NB4 (cell line): ENCODE measurements around the gene CEMIP2.
A peak's percentile ranks its signal among the peaks of the same experiment; 100 is the strongest.

Experiments used
- DNase-seq: peaks from one replicate; pipeline ENCODE4 v3.0.0; 2010; ENCODE audit warnings: low read depth
- H3K4me3 ChIP-seq: one replicate; pipeline ENCODE4 v1.5.1; 2011; ENCODE audit warnings: mild to moderate bottlenecking, low read depth, low read length, moderate library complexity
- MYC ChIP-seq: IDR thresholded peaks from 2 replicates; pipeline ENCODE4 v1.6.1; 2011; ENCODE audit warnings: low read depth, low read length
- POLR2A ChIP-seq: IDR thresholded peaks from 2 replicates; pipeline ENCODE4 v1.6.1; 2011; ENCODE audit warnings: mild to moderate bottlenecking; ENCODE audit not compliant: insufficient read length; ENCODE audit errors: extremely low read depth
- TF ChIP-seq, protein P1 (sequence below): IDR thresholded peaks from one replicate; pipeline ENCODE4 v1.5.1; 2012; ENCODE audit warnings: low read depth, low read length
- TF ChIP-seq, protein P2 (sequence below): IDR thresholded peaks from 2 replicates; pipeline ENCODE4 v1.6.1; 2011; ENCODE audit warnings: low read depth, low read length

The CEMIP2 gene

DNA sequence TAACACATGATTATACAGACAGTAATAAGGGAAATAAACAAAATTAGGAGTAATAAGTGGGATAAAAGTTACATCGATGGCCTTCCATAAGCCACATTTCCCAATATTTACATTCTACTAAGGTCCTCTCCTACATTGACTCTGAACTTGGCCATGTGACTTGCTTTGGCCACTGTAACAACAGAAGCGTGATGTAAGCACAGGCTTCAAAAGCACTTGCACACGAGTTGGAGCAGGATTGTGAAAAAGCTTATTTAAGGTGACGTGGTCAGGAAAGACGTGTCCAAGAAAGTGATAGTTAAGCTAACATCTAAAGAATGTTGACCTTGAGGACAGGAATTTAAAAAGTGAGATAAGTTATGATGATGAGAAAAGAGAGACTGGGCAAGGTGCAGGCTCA is 9.8 kb upstream of the CEMIP2 start:
- no peak for DNase-seq
- TF ChIP-seq, protein P1, sequence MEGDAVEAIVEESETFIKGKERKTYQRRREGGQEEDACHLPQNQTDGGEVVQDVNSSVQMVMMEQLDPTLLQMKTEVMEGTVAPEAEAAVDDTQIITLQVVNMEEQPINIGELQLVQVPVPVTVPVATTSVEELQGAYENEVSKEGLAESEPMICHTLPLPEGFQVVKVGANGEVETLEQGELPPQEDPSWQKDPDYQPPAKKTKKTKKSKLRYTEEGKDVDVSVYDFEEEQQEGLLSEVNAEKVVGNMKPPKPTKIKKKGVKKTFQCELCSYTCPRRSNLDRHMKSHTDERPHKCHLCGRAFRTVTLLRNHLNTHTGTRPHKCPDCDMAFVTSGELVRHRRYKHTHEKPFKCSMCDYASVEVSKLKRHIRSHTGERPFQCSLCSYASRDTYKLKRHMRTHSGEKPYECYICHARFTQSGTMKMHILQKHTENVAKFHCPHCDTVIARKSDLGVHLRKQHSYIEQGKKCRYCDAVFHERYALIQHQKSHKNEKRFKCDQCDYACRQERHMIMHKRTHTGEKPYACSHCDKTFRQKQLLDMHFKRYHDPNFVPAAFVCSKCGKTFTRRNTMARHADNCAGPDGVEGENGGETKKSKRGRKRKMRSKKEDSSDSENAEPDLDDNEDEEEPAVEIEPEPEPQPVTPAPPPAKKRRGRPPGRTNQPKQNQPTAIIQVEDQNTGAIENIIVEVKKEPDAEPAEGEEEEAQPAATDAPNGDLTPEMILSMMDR = no peak
- TF ChIP-seq MYC (no peak), POLR2A (no peak)
- TF ChIP-seq, protein P2, sequence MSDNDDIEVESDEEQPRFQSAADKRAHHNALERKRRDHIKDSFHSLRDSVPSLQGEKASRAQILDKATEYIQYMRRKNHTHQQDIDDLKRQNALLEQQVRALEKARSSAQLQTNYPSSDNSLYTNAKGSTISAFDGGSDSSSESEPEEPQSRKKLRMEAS = no peak
- no peak overlapping the region for H3K4me3 ChIP-seq

DNA sequence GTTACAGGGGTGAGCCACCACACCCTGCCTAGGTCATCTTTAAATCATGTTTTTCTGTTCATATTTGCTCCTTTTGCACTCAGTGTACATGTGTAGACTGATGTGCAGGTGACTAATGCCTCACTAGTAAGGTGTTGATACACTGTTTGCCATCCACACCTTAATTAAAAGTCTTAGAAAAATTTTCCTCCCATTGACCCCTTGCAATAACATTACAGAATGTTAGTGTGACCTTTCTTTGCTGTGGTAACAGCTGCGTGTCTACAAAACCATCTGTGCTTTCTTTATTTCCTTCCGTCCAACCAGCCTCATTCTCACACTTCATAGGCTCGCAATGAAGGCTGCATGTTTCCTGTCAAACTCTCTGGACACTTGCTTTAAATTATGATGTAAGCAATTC is 6.6 kb upstream of the CEMIP2 start:
- TF ChIP-seq, protein P2 = no peak
- no peak for TF ChIP-seq MYC
- TF ChIP-seq, protein P1 = no peak
- no peak for TF ChIP-seq POLR2A
- DNase-seq = no peak
- no peak overlapping the region for H3K4me3 ChIP-seq

DNA sequence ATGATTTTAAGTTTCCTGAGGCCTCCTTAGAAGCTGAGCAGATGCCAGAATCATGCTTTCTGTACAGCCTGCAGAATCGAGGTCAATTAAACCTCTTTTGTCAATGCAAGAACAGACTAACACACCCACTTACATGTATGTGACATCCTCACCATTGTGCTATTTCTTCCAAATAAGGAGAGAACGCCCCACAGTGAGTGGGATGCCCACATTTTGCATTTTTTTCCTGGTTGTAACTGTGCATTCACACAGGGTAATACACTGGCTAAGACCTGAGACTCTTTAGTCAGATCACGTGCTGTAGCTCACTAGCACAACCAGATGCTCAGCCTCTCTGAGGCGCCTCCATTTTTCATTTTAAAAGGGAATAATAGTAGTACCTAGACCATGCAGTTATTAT is 4.4 kb upstream of the CEMIP2 start:
- no peak for DNase-seq
- TF ChIP-seq, protein P2 = no peak
- TF ChIP-seq, protein P1 = no peak
- no peak for TF ChIP-seq MYC
- no peak for TF ChIP-seq POLR2A
- H3K4me3 ChIP-seq = no peak overlapping the region

DNA sequence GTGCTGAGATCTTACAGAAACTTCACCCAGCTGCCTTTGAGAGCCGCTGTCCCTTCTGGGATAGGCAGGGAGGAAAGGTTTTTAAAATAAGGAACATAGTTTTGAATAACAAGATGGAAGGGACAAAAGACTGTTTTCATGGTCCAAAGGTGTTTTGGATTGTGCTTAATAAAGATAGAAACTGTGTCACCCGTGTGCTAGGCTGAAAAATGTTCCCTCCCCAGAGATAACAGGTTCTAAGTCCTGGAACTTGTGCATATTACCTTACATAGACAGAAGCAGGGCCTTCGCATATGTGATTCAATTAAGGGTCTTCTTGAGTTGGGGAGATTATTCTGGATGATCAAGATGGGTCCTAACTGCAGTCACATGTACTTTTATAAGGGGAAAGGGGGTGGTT is 1.9 kb upstream of the CEMIP2 start:
- TF ChIP-seq, protein P2 = no peak
- TF ChIP-seq MYC (no peak), POLR2A (no peak)
- TF ChIP-seq, protein P1 = no peak
- DNase-seq = no peak
- no peak overlapping the region for H3K4me3 ChIP-seq

DNA sequence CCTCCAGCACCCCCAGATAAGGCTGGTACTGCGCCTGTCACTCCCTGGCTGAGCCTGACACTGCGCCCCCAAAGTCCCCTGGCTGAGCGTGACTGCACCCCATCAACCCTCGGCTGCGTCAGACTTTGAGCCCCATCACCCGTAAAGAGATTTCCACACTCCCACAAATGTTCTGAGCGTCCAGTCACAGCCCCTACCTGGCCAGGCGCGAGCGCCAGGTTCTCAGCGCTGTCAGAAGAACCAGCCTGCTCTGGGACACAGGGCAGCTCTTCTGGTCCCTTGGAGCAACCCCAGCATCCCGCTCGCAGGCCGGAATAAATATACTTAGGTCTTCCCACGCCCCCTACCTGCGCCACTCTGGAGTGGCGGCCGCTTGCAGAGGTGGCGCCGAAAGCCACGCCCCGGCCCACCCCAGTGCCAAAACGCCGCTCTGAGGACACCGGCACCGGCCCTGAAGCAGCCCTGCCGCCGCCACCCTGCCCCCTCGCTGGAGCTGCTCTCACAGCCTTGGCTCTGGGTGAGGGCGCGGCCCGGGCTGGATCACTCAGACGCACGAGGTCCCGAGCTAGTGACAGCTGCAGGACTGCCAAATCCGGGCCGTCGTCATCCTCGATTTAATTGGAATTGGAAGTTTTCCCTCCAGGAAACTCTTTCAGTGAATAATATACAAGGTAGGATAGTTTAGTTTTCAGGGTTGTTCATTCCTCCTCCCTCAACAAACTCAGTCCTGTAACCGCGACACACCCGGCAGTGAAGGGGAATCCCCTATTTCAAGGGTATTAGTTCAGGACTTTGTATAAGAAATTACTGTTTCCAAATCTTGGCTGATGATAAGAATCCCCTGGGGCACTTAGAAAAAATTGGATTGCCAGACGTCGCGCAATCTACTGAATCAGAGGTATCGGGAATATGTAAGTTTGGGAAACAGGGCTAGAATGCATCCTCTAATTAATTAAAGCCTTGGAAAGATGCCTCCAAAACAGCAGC is 1.2 kb upstream of the CEMIP2 start:
- H3K4me3 ChIP-seq = no peak overlapping the region
- peak; percentile 14 for DNase-seq
- TF ChIP-seq POLR2A (no peak), MYC (no peak)
- TF ChIP-seq, protein P1 = no peak
- TF ChIP-seq, protein P2 = no peak
